HG03066 (cell line): ENCODE results near the gene OSTM1.
"Not testable (repeated sequence)": the region's sequence is repeated elsewhere in the genome, so short reads cannot be mapped to it uniquely, and the experiment has no call there.

ENCODE experiments used
- ATAC-seq: cut with Tn5 transposase; IDR thresholded peaks from one replicate; pipeline ENCODE4 v1.9.1; 2021; ENCODE audit warnings: low read depth; ENCODE audit not compliant: unreplicated experiment

The OSTM1 gene

GRCh38 chr6:108027056-108027455 lies 47.5 kb downstream of the OSTM1 start:
- no peak for ATAC-seq

- no peak for ATAC-seq
Measured at GRCh38 chr6:108024427-108025073, 50.0 kb downstream of the OSTM1 start.

GRCh38 chr6:108020472-108021116 lies 53.9 kb downstream of the OSTM1 start:
- no peak for ATAC-seq

GRCh38 chr6:108016283-108016682 lies 58.3 kb downstream of the OSTM1 start:
- not testable (repeated sequence) for ATAC-seq

- no peak for ATAC-seq
Measured at GRCh38 chr6:108013787-108014439, 60.6 kb downstream of the OSTM1 start.

GRCh38 chr6:108009894-108010293 lies 64.6 kb downstream of the OSTM1 start:
- ATAC-seq = no peak

GRCh38 chr6:108009258-108009657 lies 65.3 kb downstream of the OSTM1 start:
- not testable (repeated sequence) for ATAC-seq

- ATAC-seq = no peak
Measured at GRCh38 chr6:108008363-108008762, 66.2 kb downstream of the OSTM1 start.

- no peak for ATAC-seq
Measured at GRCh38 chr6:108005961-108006360, 68.6 kb downstream of the OSTM1 start.

GRCh38 chr6:108004861-108005260 lies 69.7 kb downstream of the OSTM1 start:
- no peak for ATAC-seq

GRCh38 chr6:108002365-108003221 lies 71.9 kb downstream of the OSTM1 start:
- no peak for ATAC-seq

- no peak for ATAC-seq
Measured at GRCh38 chr6:108001696-108002231, 72.8 kb downstream of the OSTM1 start.

- not testable (repeated sequence) for ATAC-seq
Measured at GRCh38 chr6:108000259-108000658, 74.3 kb downstream of the OSTM1 start.

- ATAC-seq = no peak
Measured at GRCh38 chr6:107999341-107999740, 75.2 kb downstream of the OSTM1 start.

- no peak for ATAC-seq
Measured at GRCh38 chr6:107991772-107992550, 82.6 kb downstream of the OSTM1 start.
